ENCODE data around the gene FYN.

DNA sequence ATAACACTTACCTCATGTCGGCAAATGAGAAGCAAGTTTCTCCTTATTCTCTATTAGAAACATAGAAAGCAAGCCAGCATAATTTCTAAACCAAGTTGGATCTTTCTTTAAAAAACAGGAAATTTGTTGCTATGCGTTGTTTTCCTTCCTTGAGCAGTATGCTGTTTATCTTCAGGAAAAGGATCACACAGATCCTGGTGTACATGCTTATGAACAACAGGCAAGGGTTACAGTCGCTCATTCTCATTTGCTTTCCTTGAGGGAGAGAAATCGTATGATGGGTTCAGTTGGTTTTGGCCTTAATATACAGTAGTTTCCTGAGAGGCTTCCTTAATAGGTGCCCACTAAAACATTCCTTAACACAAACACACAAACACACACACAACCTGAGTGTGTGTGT, 118.8 kb downstream of the FYN start:
- no peak for TF ChIP-seq CTCF (conservative IDR thresholded peaks at IDR 0.05)
- no peak for TF ChIP-seq ZFX (IDR thresholded peaks at IDR 0.05)

All from C4-2B (cell line).